Breast epithelium (tissue), 4 donors: ENCODE results near the gene BICD2. TPM values are rescaled to one million over a fixed set of nuclear protein-coding genes. Genes with fewer than 3 reads are reported as not detected.

ENCODE experiments used
- DNase-seq, 2 donors: peaks; one replicate each; pipeline ENCODE4 v3.0.0-alpha.2; 2019; ENCODE audit warnings: low spot score in 2 of 2
- H3K27ac ChIP-seq, 2 donors: fragments of 200-600 bp; sonication (generic) in 1 of 2; one replicate each; pipeline ENCODE4 v1.5.1; 2016 to 2019; ENCODE audit warnings: mild to moderate bottlenecking in 1 of 2
- H3K27me3 ChIP-seq, 2 donors: fragments of 200-600 bp; sonication (generic) in 1 of 2; one replicate each; pipeline versions ENCODE4 v1.5.1 to v1.6.0; 2017 to 2019; ENCODE audit warnings: control low read depth in 1 of 2, mild to moderate bottlenecking in 1 of 2
- H3K36me3 ChIP-seq: fragments of 200-600 bp; one replicate; pipeline ENCODE4 v1.5.1; 2019
- H3K4me1 ChIP-seq, 2 donors: fragments of 200-600 bp; sonication (generic); one replicate each; pipeline ENCODE4 v1.5.1; 2016 to 2019; ENCODE audit warnings: control low read depth in 1 of 2
- H3K4me3 ChIP-seq, 3 donors: fragments of 200-600 bp; sonication (generic); 1 replicate in 2 of 3; 2 replicates in 1 of 3; pipeline ENCODE4 v1.5.1; 2016 to 2019; ENCODE audit warnings: mild to moderate bottlenecking in 3 of 3, moderate library complexity in 2 of 3
- H3K9me3 ChIP-seq, 2 donors: fragments of 200-600 bp; sonication (generic) in 1 of 2; one replicate each; pipeline ENCODE4 v1.5.1; 2016 to 2019; ENCODE audit warnings: control low read depth in 1 of 2
- CTCF ChIP-seq, 3 donors: fragments of 450-650 bp; IDR thresholded peaks; one replicate each; pipeline ENCODE4 v1.5.1; 2016 to 2017; ENCODE audit warnings: antibody characterized with exemption in 3 of 3, mild to moderate bottlenecking in 3 of 3, moderate library complexity in 3 of 3
- POLR2A ChIP-seq: fragments of 450-650 bp; IDR thresholded peaks from one replicate; pipeline ENCODE4 v1.6.1; 2016; ENCODE audit warnings: antibody characterized with exemption, mild to moderate bottlenecking, moderate library complexity
- POLR2AphosphoS5 ChIP-seq, 3 donors: sonication (generic); formaldehyde crosslinking; IDR thresholded peaks; one replicate each; pipeline ENCODE4 v1.6.1; 2017; ENCODE audit warnings: antibody characterized with exemption in 3 of 3
- intact Hi-C: fragments of 100-400 bp; cut with DNase I; formaldehyde crosslinking; loops from one replicate; pipeline ENCODE4 v1.15.1; 2023; ENCODE audit warnings: low total_unique reads
- total RNA-seq, 3 donors: library from RNA; depleted of rRNA; stranded (reverse); fragments of >200 nt; gene quantifications; one replicate each; pipeline ENCODE4 v1.1.0, GENCODE V29; 2016

BICD2 gene
- total RNA-seq, 3 donors from 2014 or later = 22.8 to 56.0 (median 26.5) TPM

- H3K4me3 ChIP-seq = no peak overlapping the region
- H3K27me3 ChIP-seq = no peaks in the 10 kb centered on the region
- intact Hi-C loops = no loop called here
- no peak for DNase-seq
- no peak overlapping the region for H3K27ac ChIP-seq
- H3K4me1 ChIP-seq = peaks cover 8 to 16% of the 10 kb centered on the region in 2 donors
- no peak for TF ChIP-seq POLR2AphosphoS5 (IDR thresholded peaks at IDR 0.05)
- no peak for TF ChIP-seq POLR2A
- TF ChIP-seq CTCF (IDR thresholded peaks at IDR 0.05) = no peak
- H3K36me3 ChIP-seq = no peaks in the 10 kb centered on the region
- no peaks in the 10 kb centered on the region for H3K9me3 ChIP-seq
Observed at GRCh38 chr9:92734931-92735635, 29.6 kb downstream of the BICD2 start.

GRCh38 chr9:92730897-92731296 is 33.7 kb downstream of the BICD2 start:
- H3K4me3 ChIP-seq = no peak overlapping the region
- intact Hi-C loops = no loop called here
- no peaks in the 10 kb centered on the region for H3K9me3 ChIP-seq
- no peaks in the 10 kb centered on the region for H3K36me3 ChIP-seq
- DNase-seq = no peak
- H3K27me3 ChIP-seq = no peaks in the 10 kb centered on the region
- no peaks in the 10 kb centered on the region for H3K4me1 ChIP-seq
- H3K27ac ChIP-seq = no peak overlapping the region
- no peak for TF ChIP-seq CTCF (IDR thresholded peaks at IDR 0.05)
- TF ChIP-seq POLR2AphosphoS5 (IDR thresholded peaks at IDR 0.05) = no peak
- TF ChIP-seq POLR2A = no peak

- H3K27me3 ChIP-seq = no peaks in the 10 kb centered on the region
- H3K4me1 ChIP-seq = no peaks in the 10 kb centered on the region
- intact Hi-C loops = no loop called here
- no peak overlapping the region for H3K27ac ChIP-seq
- DNase-seq = peak in 1 of 2 donors; percentile 45
- no peak for TF ChIP-seq CTCF (IDR thresholded peaks at IDR 0.05)
- TF ChIP-seq POLR2AphosphoS5 (IDR thresholded peaks at IDR 0.05) = no peak
- no peak for TF ChIP-seq POLR2A
- H3K9me3 ChIP-seq = no peaks in the 10 kb centered on the region
- H3K36me3 ChIP-seq = no peaks in the 10 kb centered on the region
- no peak overlapping the region for H3K4me3 ChIP-seq
Observed at GRCh38 chr9:92729735-92730155, 34.9 kb downstream of the BICD2 start.

GRCh38 chr9:92728831-92729734 is 35.5 kb downstream of the BICD2 start:
- intact Hi-C loops = no loop called here
- H3K27me3 ChIP-seq = no peaks in the 10 kb centered on the region
- no peaks in the 10 kb centered on the region for H3K4me1 ChIP-seq
- no peaks in the 10 kb centered on the region for H3K9me3 ChIP-seq
- H3K4me3 ChIP-seq = no peak overlapping the region
- no peaks in the 10 kb centered on the region for H3K36me3 ChIP-seq
- no peak overlapping the region for H3K27ac ChIP-seq
- DNase-seq = peak in 1 of 2 donors; percentile 42
- TF ChIP-seq CTCF (IDR thresholded peaks at IDR 0.05) (no peak), POLR2AphosphoS5 (IDR thresholded peaks at IDR 0.05) (no peak), POLR2A (no peak)
